Measurements from ENCODE around the gene TMEM200A. TPM values are rescaled to one million over a fixed set of nuclear protein-coding genes. Genes with fewer than 3 reads are reported as not detected.
A peak's percentile ranks its signal among the peaks of the same experiment; 100 is the strongest.

TMEM200A gene
- total RNA-seq, 1 experiment from 2014 or later = 0.40 TPM

DNA sequence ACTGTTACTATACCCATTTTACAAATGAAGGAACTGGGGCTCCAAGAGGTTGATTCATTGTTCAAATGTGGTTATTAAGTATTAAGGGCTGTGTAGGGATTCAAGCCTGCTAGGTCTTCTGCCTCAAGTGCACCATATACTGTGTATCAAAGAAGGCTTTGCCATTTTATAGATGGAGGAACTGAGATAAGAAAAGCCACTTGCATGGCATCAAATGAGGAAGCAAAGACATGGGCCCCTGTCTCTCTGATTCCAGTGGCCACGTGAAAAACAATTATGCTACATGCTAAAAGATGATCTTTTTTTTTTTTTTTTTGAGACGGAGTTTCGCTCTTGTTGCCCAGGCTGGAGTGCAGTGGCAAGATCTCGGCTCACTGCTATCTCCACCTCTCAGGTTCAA is 67.0 kb downstream of the TMEM200A start:
- H3F3A ChIP-seq (ENCODE audit: low read length, unreplicated experiment) = no peaks in the 10 kb centered on the region
- no peak overlapping the region for H3K4me3 ChIP-seq (ENCODE audit: low read length)
- intact Hi-C loops (cut with micrococcal nuclease) = no loop called here
- H3K79me2 ChIP-seq (ENCODE audit: low read length) = no peaks in the 10 kb centered on the region
- no peak overlapping the region for H2AFZ ChIP-seq (ENCODE audit: low read length)
- no peak for TF ChIP-seq EZH2phosphoT487 (IDR thresholded peaks at IDR 0.05; ENCODE audit: borderline replicate concordance, low read length)
- TF ChIP-seq EZH2 (IDR thresholded peaks at IDR 0.05; ENCODE audit: low read length, unreplicated experiment) = no peak
- TF ChIP-seq, protein P1, sequence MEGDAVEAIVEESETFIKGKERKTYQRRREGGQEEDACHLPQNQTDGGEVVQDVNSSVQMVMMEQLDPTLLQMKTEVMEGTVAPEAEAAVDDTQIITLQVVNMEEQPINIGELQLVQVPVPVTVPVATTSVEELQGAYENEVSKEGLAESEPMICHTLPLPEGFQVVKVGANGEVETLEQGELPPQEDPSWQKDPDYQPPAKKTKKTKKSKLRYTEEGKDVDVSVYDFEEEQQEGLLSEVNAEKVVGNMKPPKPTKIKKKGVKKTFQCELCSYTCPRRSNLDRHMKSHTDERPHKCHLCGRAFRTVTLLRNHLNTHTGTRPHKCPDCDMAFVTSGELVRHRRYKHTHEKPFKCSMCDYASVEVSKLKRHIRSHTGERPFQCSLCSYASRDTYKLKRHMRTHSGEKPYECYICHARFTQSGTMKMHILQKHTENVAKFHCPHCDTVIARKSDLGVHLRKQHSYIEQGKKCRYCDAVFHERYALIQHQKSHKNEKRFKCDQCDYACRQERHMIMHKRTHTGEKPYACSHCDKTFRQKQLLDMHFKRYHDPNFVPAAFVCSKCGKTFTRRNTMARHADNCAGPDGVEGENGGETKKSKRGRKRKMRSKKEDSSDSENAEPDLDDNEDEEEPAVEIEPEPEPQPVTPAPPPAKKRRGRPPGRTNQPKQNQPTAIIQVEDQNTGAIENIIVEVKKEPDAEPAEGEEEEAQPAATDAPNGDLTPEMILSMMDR (conservative IDR thresholded peaks at IDR 0.05; ENCODE audit: low read depth, low read length) = no peak
- no peak overlapping the region for H3K9ac ChIP-seq (ENCODE audit: low read length)
- H3K9me2 ChIP-seq (replicated peaks; ENCODE audit: low read length) = no peaks in the 10 kb centered on the region
- no peak overlapping the region for H3K4me2 ChIP-seq (ENCODE audit: low read length)
- H3K36me3 ChIP-seq (ENCODE audit: low read depth, low read length) = no peaks in the 10 kb centered on the region
- H3K9me3 ChIP-seq (ENCODE audit: low read length) = no peaks in the 10 kb centered on the region
- BruUV-seq (replicated peaks) = no TSS peak
- no peaks in the 10 kb centered on the region for H3K4me1 ChIP-seq (ENCODE audit: insufficient read depth, low read length)
- ATAC-seq (no peak), DNase-seq (no peak)
- CTCF ChIA-PET = no interaction called here
- POLR2A ChIA-PET (ENCODE audit: unreplicated experiment) = no interaction called here
- H3K27me3 ChIP-seq (ENCODE audit: low read length) = no peaks in the 10 kb centered on the region
- H4K20me1 ChIP-seq (ENCODE audit: low read length) = no peaks in the 10 kb centered on the region
- no peak overlapping the region for H3K27ac ChIP-seq (ENCODE audit: low read length)

DNA sequence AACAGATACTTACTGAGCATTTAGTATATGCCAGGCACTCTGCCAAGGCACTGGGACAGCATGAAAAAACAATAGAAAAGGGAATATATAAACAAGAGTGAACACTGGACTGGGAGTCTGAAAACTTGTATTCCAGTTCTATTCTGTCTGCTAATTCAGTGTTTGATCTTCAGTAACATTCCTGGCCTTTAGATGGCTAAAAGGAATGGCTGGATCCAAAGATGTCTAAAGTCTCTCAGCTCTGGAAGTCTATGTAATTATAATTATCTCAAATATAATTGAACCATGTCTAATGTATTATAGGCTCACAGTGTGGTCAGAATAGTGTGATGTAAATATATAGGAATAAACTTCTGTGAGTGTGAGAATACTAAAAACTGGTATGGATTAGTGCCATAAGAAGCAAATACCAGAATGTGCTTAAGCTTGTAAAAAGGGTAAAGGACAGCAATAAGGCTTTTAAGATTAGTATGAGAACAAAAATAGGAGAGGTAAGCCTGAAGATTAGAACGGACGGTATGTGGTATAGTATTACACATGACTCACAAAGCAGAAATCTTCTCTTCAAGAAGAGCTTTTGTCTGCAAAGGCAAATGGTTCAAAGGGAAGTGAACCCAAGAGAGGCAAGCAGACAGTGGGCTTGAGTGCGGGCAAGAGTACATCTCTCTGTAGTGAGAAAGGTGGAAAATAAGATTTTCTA is 68.5 kb downstream of the TMEM200A start:
- H3K36me3 ChIP-seq (ENCODE audit: low read depth, low read length) = no peaks in the 10 kb centered on the region
- no peaks in the 10 kb centered on the region for H3K9me2 ChIP-seq (replicated peaks; ENCODE audit: low read length)
- TF ChIP-seq EZH2 (IDR thresholded peaks at IDR 0.05; ENCODE audit: low read length, unreplicated experiment) = no peak
- TF ChIP-seq, protein P1 (conservative IDR thresholded peaks at IDR 0.05; ENCODE audit: low read depth, low read length) = no peak
- no peak for TF ChIP-seq EZH2phosphoT487 (IDR thresholded peaks at IDR 0.05; ENCODE audit: borderline replicate concordance, low read length)
- no peak overlapping the region for H3K4me3 ChIP-seq (ENCODE audit: low read length)
- no peaks in the 10 kb centered on the region for H3K27me3 ChIP-seq (ENCODE audit: low read length)
- H3K4me1 ChIP-seq (ENCODE audit: insufficient read depth, low read length) = no peaks in the 10 kb centered on the region
- no peak overlapping the region for H3K27ac ChIP-seq (ENCODE audit: low read length)
- no peaks in the 10 kb centered on the region for H3K9me3 ChIP-seq (ENCODE audit: low read length)
- H4K20me1 ChIP-seq (ENCODE audit: low read length) = no peaks in the 10 kb centered on the region
- CTCF ChIA-PET = no interaction called here
- H3K79me2 ChIP-seq (ENCODE audit: low read length) = no peaks in the 10 kb centered on the region
- no peak overlapping the region for H3K9ac ChIP-seq (ENCODE audit: low read length)
- H2AFZ ChIP-seq (ENCODE audit: low read length) = no peak overlapping the region
- ATAC-seq (no peak), DNase-seq (peak; percentile 39)
- BruUV-seq (replicated peaks) = no TSS peak
- no peak overlapping the region for H3K4me2 ChIP-seq (ENCODE audit: low read length)
- POLR2A ChIA-PET (ENCODE audit: unreplicated experiment) = no interaction called here
- no peaks in the 10 kb centered on the region for H3F3A ChIP-seq (ENCODE audit: low read length, unreplicated experiment)
- intact Hi-C loops (cut with micrococcal nuclease) = no loop called here

DNA sequence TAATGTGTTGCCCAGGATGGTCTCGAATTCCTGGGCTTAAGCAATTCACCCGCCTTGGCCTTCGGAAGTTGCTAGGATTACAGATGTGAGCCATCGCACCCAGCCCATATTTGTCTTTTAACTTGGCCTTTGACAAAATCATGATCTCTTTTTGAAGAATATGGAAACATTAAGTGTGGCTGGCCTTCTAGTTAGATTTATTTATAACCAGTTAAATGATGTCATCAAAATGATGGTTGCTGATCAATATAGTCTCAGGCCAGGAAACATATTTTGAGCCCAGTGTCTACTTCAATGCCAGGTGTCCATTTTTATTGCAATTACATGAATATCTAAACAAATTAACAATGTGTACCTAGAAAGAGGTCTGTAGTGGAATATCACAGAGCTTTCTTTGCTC is 69.4 kb downstream of the TMEM200A start:
- CTCF ChIA-PET = no interaction called here
- no peak overlapping the region for H3K4me2 ChIP-seq (ENCODE audit: low read length)
- H3K36me3 ChIP-seq (ENCODE audit: low read depth, low read length) = no peaks in the 10 kb centered on the region
- H3K27me3 ChIP-seq (ENCODE audit: low read length) = no peaks in the 10 kb centered on the region
- TF ChIP-seq EZH2 (IDR thresholded peaks at IDR 0.05; ENCODE audit: low read length, unreplicated experiment) (no peak), EZH2phosphoT487 (IDR thresholded peaks at IDR 0.05; ENCODE audit: borderline replicate concordance, low read length) (no peak)
- TF ChIP-seq, protein P1 (conservative IDR thresholded peaks at IDR 0.05; ENCODE audit: low read depth, low read length) = no peak
- no peak overlapping the region for H3K4me3 ChIP-seq (ENCODE audit: low read length)
- no peaks in the 10 kb centered on the region for H3K4me1 ChIP-seq (ENCODE audit: insufficient read depth, low read length)
- no peak overlapping the region for H2AFZ ChIP-seq (ENCODE audit: low read length)
- no peaks in the 10 kb centered on the region for H3F3A ChIP-seq (ENCODE audit: low read length, unreplicated experiment)
- DNase-seq (no peak), ATAC-seq (no peak)
- intact Hi-C loops (cut with micrococcal nuclease) = no loop called here
- POLR2A ChIA-PET (ENCODE audit: unreplicated experiment) = no interaction called here
- H3K79me2 ChIP-seq (ENCODE audit: low read length) = no peaks in the 10 kb centered on the region
- no TSS peak for BruUV-seq (replicated peaks)
- no peak overlapping the region for H3K9ac ChIP-seq (ENCODE audit: low read length)
- H4K20me1 ChIP-seq (ENCODE audit: low read length) = no peaks in the 10 kb centered on the region
- H3K9me3 ChIP-seq (ENCODE audit: low read length) = no peaks in the 10 kb centered on the region
- no peaks in the 10 kb centered on the region for H3K9me2 ChIP-seq (replicated peaks; ENCODE audit: low read length)
- H3K27ac ChIP-seq (ENCODE audit: low read length) = no peak overlapping the region
